Measurements from ENCODE around the gene RNF5. TPM values are rescaled to one million over a fixed set of nuclear protein-coding genes. Genes with fewer than 3 reads are reported as not detected.

RNF5 gene
- total and polyA plus RNA-seq, 10 of the 15 experiments (the other 5 are each of a cell fraction or from before 2014, with no cell fraction given), result 31.4 to 114 (median 62.8) TPM

DNA sequence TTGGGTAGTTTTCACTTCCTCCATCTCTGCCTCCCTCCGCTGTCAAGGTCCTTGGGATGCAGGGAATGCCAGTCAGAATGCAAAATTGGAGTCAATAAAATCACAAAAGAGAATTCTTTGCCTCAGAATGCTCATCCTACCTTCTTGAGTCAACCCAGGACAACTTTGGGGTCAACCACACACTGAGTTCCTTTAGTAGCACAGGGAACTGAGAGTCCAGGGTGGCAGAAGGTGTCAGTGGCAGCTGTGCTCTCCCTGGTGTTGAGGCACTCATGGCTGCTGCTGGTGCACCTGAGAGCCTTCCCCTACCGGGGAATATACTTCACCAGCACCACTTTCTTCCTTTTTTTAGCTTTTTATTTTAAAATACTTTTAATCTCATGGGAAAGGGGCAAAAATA is 46.5 kb downstream of the RNF5 start (continued):
- TF ChIP-seq, protein P1, sequence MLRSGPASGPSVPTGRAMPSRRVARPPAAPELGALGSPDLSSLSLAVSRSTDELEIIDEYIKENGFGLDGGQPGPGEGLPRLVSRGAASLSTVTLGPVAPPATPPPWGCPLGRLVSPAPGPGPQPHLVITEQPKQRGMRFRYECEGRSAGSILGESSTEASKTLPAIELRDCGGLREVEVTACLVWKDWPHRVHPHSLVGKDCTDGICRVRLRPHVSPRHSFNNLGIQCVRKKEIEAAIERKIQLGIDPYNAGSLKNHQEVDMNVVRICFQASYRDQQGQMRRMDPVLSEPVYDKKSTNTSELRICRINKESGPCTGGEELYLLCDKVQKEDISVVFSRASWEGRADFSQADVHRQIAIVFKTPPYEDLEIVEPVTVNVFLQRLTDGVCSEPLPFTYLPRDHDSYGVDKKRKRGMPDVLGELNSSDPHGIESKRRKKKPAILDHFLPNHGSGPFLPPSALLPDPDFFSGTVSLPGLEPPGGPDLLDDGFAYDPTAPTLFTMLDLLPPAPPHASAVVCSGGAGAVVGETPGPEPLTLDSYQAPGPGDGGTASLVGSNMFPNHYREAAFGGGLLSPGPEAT (IDR thresholded peaks at IDR 0.05; ENCODE audit: low read depth), result 0 out of 2 replicates have a peak, but pooled peaks have one; percentile 36
- TF ChIP-seq HDGF (IDR thresholded peaks at IDR 0.05) (no peak), NFYA (IDR thresholded peaks at IDR 0.05; ENCODE audit: borderline replicate concordance, low read depth, low read length) (no peak), EGR1 (IDR thresholded peaks at IDR 0.05; ENCODE audit: borderline replicate concordance in 1 of 2, low read depth in 2 of 2, low read length in 2 of 2) (no peak), RAD21 (IDR thresholded peaks at IDR 0.05; ENCODE audit: insufficient read depth, low read depth, low read length) (no peak), CEBPZ (IDR thresholded peaks at IDR 0.05; ENCODE audit: low read depth, low read length) (no peak), ZNF592 (IDR thresholded peaks at IDR 0.05) (no peak), NFXL1 (IDR thresholded peaks at IDR 0.05; ENCODE audit: borderline replicate concordance) (no peak), DPF2 (IDR thresholded peaks at IDR 0.05) (peak; percentile 96), MTA3 (IDR thresholded peaks at IDR 0.05; ENCODE audit: borderline replicate concordance, low read length) (no peak)
- TF ChIP-seq, protein P2, sequence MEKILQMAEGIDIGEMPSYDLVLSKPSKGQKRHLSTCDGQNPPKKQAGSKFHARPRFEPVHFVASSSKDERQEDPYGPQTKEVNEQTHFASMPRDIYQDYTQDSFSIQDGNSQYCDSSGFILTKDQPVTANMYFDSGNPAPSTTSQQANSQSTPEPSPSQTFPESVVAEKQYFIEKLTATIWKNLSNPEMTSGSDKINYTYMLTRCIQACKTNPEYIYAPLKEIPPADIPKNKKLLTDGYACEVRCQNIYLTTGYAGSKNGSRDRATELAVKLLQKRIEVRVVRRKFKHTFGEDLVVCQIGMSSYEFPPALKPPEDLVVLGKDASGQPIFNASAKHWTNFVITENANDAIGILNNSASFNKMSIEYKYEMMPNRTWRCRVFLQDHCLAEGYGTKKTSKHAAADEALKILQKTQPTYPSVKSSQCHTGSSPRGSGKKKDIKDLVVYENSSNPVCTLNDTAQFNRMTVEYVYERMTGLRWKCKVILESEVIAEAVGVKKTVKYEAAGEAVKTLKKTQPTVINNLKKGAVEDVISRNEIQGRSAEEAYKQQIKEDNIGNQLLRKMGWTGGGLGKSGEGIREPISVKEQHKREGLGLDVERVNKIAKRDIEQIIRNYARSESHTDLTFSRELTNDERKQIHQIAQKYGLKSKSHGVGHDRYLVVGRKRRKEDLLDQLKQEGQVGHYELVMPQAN (conservative IDR thresholded peaks at IDR 0.05), result no peak
- TF ChIP-seq, protein P3, sequence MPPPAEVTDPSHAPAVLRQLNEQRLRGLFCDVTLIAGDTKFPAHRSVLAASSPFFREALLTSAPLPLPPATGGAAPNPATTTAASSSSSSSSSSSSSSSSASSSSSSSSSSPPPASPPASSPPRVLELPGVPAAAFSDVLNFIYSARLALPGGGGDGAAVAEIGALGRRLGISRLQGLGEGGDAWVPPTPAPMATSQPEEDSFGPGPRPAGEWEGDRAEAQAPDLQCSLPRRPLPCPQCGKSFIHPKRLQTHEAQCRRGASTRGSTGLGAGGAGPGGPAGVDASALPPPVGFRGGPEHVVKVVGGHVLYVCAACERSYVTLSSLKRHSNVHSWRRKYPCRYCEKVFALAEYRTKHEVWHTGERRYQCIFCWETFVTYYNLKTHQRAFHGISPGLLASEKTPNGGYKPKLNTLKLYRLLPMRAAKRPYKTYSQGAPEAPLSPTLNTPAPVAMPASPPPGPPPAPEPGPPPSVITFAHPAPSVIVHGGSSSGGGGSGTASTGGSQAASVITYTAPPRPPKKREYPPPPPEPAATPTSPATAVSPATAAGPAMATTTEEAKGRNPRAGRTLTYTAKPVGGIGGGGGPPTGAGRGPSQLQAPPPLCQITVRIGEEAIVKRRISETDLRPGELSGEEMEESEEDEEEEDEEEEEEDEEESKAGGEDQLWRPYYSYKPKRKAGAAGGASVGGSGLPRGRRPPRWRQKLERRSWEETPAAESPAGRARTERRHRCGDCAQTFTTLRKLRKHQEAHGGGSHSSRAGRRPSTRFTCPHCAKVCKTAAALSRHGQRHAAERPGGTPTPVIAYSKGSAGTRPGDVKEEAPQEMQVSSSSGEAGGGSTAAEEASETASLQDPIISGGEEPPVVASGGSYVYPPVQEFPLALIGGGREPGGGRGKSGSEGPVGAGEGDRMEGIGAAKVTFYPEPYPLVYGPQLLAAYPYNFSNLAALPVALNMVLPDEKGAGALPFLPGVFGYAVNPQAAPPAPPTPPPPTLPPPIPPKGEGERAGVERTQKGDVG (CRISPR knock-in tag; IDR thresholded peaks at IDR 0.05), result no peak
- TF ChIP-seq, protein P4, sequence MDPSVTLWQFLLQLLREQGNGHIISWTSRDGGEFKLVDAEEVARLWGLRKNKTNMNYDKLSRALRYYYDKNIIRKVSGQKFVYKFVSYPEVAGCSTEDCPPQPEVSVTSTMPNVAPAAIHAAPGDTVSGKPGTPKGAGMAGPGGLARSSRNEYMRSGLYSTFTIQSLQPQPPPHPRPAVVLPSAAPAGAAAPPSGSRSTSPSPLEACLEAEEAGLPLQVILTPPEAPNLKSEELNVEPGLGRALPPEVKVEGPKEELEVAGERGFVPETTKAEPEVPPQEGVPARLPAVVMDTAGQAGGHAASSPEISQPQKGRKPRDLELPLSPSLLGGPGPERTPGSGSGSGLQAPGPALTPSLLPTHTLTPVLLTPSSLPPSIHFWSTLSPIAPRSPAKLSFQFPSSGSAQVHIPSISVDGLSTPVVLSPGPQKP (IDR thresholded peaks at IDR 0.05; ENCODE audit: low read depth, low read length), result no peak

All from GM12878 (cell line).